Uterus (tissue), 4 donors: ENCODE measurements around the gene FTH1. TPM values are rescaled to one million over a fixed set of nuclear protein-coding genes. Genes with fewer than 3 reads are reported as not detected.

Experiments used
- DNase-seq, 2 donors: peaks; one replicate each; pipeline ENCODE4 v3.0.0-alpha.2; 2019 to 2020
- H3K27ac ChIP-seq, 2 donors: fragments of 200-600 bp; sonication (generic); 1 replicate in 1 of 2; 2 replicates in 1 of 2; pipeline ENCODE4 v1.5.1; 2016 to 2018
- H3K27me3 ChIP-seq, 2 donors: fragments of 200-600 bp; sonication (generic); one replicate each; pipeline ENCODE4 v1.5.1; 2018 to 2019; ENCODE audit warnings: control low read depth in 1 of 2
- H3K36me3 ChIP-seq, 2 donors: fragments of 200-600 bp; sonication (generic); one replicate each; pipeline ENCODE4 v1.5.1; 2019; ENCODE audit warnings: control low read depth in 1 of 2
- H3K4me1 ChIP-seq, 2 donors: fragments of 200-600 bp; sonication (generic); one replicate each; pipeline ENCODE4 v1.5.1; 2018 to 2019; ENCODE audit warnings: control low read depth in 1 of 2
- H3K4me3 ChIP-seq, 2 donors: fragments of 200-600 bp; sonication (generic); 1 replicate in 1 of 2; 2 replicates in 1 of 2; pipeline ENCODE4 v1.5.1; 2018 to 2019; ENCODE audit warnings: mild to moderate bottlenecking in 1 of 2
- H3K9me3 ChIP-seq, 2 donors: fragments of 200-600 bp; sonication (generic); one replicate each; pipeline ENCODE4 v1.5.1; 2019; ENCODE audit warnings: control low read depth in 1 of 2
- POLR2A ChIP-seq, 2 donors: fragments of 450-650 bp; IDR thresholded peaks; one replicate each; pipeline ENCODE4 v1.6.1; 2016; ENCODE audit warnings: antibody characterized with exemption in 2 of 2, mild to moderate bottlenecking in 1 of 2, moderate library complexity in 1 of 2
- intact Hi-C: fragments of 100-400 bp; cut with DNase I; formaldehyde crosslinking; loops from one replicate; pipeline ENCODE4 v1.15.1; 2023; ENCODE audit warnings: low total_unique reads
- total RNA-seq, 4 donors: library from RNA; depleted of rRNA in 3 of 4; stranded (reverse); fragments of >200 nt in 3 of 4; gene quantifications; one replicate each; pipeline versions ENCODE4 v1.1.0 to v1.2.4, GENCODE V29; 2014 to 2023
- TF ChIP-seq, protein P1 (sequence below), 4 experiments: fragments of 200-600 bp in 2 of 4; fragments of 450-650 bp in 2 of 4; sonication (generic) in 2 of 4; IDR thresholded peaks; one replicate each; pipeline ENCODE4 v1.5.1; 2016 to 2019; ENCODE audit warnings: antibody characterized with exemption in 4 of 4, mild to moderate bottlenecking in 2 of 4, moderate library complexity in 1 of 4
- donor health status: DM: yes; HTN: yes; CAD: no.

FTH1 gene
- total RNA-seq, 4 donors from 2014 or later: 402 to 1,927 (median 1,615) TPM

DNA sequence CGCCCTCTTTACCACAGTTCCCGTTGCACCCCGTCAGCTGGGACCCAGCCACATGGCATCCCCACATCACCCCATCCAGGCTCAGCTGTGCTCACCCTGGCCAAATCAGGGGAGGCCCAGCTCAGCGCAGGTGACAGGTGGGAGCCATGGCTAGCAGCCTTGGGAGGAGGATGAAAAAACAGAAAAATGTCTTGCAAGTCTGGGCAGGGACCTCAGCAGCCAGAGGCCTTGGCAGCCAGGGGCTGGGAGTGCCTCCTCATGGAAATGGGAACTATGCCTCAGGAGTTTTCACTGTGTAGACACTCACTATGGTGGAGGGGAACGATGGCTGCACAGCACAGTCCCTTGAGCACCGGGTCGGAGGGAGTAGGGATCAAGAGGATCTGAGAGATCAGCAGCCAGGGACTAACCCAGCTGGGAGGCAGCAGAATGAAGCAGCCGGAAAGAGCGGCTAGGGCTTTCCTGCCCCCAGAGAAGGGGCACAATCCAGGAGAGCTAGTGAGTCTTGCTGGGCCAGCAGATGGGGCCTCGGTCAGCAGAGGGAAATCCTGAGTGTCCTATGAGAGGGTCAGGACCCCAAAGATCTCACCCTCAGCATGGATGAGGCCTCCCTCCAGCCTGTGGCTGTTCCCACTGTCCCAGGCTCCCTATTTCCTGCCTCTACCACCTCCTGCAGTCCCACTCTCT is 6.2 kb upstream of the FTH1 start:
- Histone ChIP-seq H3K27ac (peak overlapping the region; percentile 100), H3K4me3 (no peak overlapping the region), H3K9me3 (no peaks in the 10 kb centered on the region), H3K27me3 (no peaks in the 10 kb centered on the region), H3K36me3 (no peaks in the 10 kb centered on the region), H3K4me1 (peaks cover 25 to 31% of the 10 kb centered on the region in 2 donors)
- DNase-seq: no peak
- TF ChIP-seq POLR2A (IDR thresholded peaks at IDR 0.05): no peak
- TF ChIP-seq, protein P1, sequence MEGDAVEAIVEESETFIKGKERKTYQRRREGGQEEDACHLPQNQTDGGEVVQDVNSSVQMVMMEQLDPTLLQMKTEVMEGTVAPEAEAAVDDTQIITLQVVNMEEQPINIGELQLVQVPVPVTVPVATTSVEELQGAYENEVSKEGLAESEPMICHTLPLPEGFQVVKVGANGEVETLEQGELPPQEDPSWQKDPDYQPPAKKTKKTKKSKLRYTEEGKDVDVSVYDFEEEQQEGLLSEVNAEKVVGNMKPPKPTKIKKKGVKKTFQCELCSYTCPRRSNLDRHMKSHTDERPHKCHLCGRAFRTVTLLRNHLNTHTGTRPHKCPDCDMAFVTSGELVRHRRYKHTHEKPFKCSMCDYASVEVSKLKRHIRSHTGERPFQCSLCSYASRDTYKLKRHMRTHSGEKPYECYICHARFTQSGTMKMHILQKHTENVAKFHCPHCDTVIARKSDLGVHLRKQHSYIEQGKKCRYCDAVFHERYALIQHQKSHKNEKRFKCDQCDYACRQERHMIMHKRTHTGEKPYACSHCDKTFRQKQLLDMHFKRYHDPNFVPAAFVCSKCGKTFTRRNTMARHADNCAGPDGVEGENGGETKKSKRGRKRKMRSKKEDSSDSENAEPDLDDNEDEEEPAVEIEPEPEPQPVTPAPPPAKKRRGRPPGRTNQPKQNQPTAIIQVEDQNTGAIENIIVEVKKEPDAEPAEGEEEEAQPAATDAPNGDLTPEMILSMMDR (IDR thresholded peaks at IDR 0.05): no peak
- intact Hi-C loops: no loop called here

DNA sequence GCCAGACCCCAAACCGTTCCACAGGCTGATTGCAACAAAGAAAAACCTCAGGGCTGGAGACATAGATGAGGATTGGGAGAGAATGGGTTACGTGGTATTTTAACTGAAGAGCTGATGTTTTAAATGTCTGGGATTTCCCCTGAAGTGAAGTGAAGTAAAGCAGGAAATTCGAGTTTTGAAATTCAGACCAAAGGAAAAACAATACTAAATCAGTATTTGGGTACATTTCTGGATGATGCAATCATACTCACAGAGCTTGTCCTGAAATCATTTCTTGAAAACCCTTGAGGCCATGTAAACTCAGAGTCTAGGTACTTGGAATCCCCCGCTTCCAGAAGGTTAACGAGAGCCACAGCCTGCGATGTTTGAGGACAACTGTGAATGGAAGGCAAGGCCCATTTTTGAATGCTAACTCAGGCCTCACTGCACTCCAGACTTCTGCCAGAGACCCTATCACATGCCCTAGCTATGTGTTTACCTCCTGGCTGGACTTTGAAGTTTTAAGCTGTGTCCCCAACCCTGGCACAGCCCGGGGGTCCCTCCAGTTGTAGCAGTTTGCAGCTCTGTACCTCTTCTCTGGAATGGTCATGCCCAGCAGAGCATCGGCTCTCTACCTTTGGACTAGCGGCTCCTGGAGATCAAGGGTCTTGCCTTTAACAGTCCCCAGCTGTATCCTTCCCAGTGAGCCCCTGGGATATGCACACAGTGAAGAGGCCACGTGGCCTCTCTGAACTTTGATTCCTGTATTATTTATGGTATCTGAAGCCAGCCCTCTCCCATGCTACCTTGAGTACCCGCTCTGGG is 5.4 kb upstream of the FTH1 start:
- Histone ChIP-seq H3K27me3 (no peaks in the 10 kb centered on the region), H3K27ac (peak overlapping the region; percentile 100), H3K36me3 (no peaks in the 10 kb centered on the region), H3K9me3 (no peaks in the 10 kb centered on the region), H3K4me3 (no peak overlapping the region), H3K4me1 (peaks cover 25% of the 10 kb centered on the region in 2 donors)
- no peak for DNase-seq
- peak; percentile 11 to 22 for TF ChIP-seq POLR2A (IDR thresholded peaks at IDR 0.05)
- TF ChIP-seq, protein P1 (IDR thresholded peaks at IDR 0.05): no peak
- intact Hi-C loops: no loop called here

- DNase-seq: no peak
- no peaks in the 10 kb centered on the region for H3K36me3 ChIP-seq
- H3K4me1 ChIP-seq: peaks cover 25% of the 10 kb centered on the region in 2 donors
- no peaks in the 10 kb centered on the region for H3K9me3 ChIP-seq
- intact Hi-C loops: no loop called here
- no peak overlapping the region for H3K4me3 ChIP-seq
- H3K27me3 ChIP-seq: no peaks in the 10 kb centered on the region
- peak overlapping the region; percentile 100 for H3K27ac ChIP-seq
- TF ChIP-seq, protein P1 (IDR thresholded peaks at IDR 0.05): peak in 1 of 4 experiments; percentile 3
- TF ChIP-seq POLR2A (IDR thresholded peaks at IDR 0.05): no peak
These were observed 4.8 kb upstream of the FTH1 start for GRCh38 chr11:61972112-61972671.

DNA sequence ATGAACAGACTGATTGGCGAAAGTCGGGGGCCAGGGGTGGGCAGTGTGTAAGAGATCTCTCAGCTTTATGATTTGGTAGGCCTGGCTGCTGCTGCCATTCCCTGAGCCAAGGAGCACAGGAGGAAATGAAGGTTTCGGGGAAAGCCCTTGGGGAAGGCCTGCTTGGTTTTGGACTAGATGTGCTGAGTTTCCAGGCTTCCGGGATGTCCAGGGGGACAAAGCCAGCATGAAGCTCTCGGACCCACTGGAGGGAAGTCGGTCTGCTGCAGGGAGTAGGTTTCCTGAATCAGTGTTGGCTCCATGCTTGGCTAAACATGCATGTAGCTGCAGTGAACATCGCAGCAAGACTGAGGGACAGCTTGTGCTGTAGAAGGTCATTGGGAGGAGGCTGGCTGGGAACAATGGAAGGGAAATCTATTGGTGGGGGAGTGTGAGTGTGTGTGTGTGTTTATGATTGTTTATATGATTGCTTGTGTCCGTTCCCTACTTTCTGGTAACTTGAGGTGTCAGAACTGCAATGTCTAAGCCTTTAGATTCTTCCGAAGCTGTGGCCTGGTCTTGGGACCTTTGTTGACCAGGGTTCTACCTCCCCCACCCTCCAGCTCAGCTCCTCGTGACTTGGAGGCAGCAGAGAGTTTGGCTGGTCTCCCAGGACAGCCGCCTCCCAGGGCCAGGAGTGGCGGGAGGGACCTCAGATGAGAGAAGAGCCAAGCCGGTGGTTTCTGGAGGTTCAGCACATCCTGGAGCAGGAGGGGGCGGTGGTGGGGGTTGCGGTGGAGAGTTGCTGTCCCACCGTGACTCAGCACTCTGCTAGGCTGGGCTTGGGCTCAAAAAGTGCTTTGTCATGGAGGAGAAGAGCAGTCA is 4.0 kb upstream of the FTH1 start:
- Histone ChIP-seq H3K4me1 (peaks cover 25% of the 10 kb centered on the region in 2 donors), H3K9me3 (no peaks in the 10 kb centered on the region), H3K27me3 (no peaks in the 10 kb centered on the region), H3K36me3 (no peaks in the 10 kb centered on the region), H3K27ac (peak overlapping the region; percentile 100), H3K4me3 (no peak overlapping the region)
- peak; percentile 99 to 100 for DNase-seq
- TF ChIP-seq, protein P1 (IDR thresholded peaks at IDR 0.05): peak in 1 of 4 experiments; percentile 5
- peak in 1 of 2 donors; percentile 46 for TF ChIP-seq POLR2A (IDR thresholded peaks at IDR 0.05)
- intact Hi-C loops: no loop called here
